HEK293 (cell line): ENCODE results near the gene SMIM22.

Experiments
- ATF2 ChIP-seq: fragments of 450-650 bp; formaldehyde crosslinking; IDR thresholded peaks from 2 replicates; pipeline ENCODE4 v1.5.1; 2016; ENCODE audit warnings: missing biosample characterization, missing genetic modification characterization, low read depth
- CTCF ChIP-seq: fragments of 450-650 bp; formaldehyde crosslinking; IDR thresholded peaks from 2 replicates; pipeline ENCODE4 v1.5.1; 2016; ENCODE audit warnings: missing biosample characterization, missing genetic modification characterization
- MZF1 ChIP-seq: fragments of 450-650 bp; formaldehyde crosslinking; IDR thresholded peaks from 2 replicates; pipeline ENCODE4 v1.5.1; 2017; ENCODE audit warnings: missing biosample characterization, missing genetic modification characterization, borderline replicate concordance
- ZNF639 ChIP-seq: fragments of 450-650 bp; formaldehyde crosslinking; IDR thresholded peaks from 2 replicates; pipeline ENCODE4 v1.5.1; 2016; ENCODE audit warnings: missing biosample characterization, missing genetic modification characterization

GRCh38 chr16:4777339-4778049, 17.7 kb upstream of the SMIM22 start:
- TF ChIP-seq ATF2 (tag by site-specific recombination) (no peak), MZF1 (no peak), ZNF639 (tag by site-specific recombination) (no peak), CTCF (tag by site-specific recombination) (no peak)
